Esophagus squamous epithelium (tissue), 4 donors: ENCODE data around the gene KAT6B.

Source experiments
- CTCF ChIP-seq, 6 experiments: fragments of 450-650 bp in 4 of 6; fragments of 200-600 bp in 2 of 6; sonication (generic) in 2 of 6; IDR thresholded peaks; one replicate each; pipeline ENCODE4 v1.5.1; 2016 to 2019; ENCODE audit warnings: antibody characterized with exemption in 6 of 6, mild to moderate bottlenecking in 4 of 6, moderate library complexity in 4 of 6
- POLR2A ChIP-seq, 4 donors: fragments of 450-650 bp; IDR thresholded peaks; one replicate each; pipeline ENCODE4 v1.6.1; 2017; ENCODE audit warnings: antibody characterized with exemption in 4 of 4, mild to moderate bottlenecking in 4 of 4, moderate library complexity in 3 of 4

GRCh38 chr10:74896788-74897527, 70.6 kb downstream of the KAT6B start:
- TF ChIP-seq CTCF (IDR thresholded peaks at IDR 0.05) (no peak), POLR2A (IDR thresholded peaks at IDR 0.05) (no peak)
